Esophagus (tissue), 2 donors: ENCODE data around the gene AGMAT. TPM values are rescaled to one million over a fixed set of nuclear protein-coding genes. Genes with fewer than 3 reads are reported as not detected.

Experiments used
- H3K27ac ChIP-seq, 2 donors: one replicate each; pipeline ENCODE4 v1.5.1; 2013; ENCODE audit warnings: low read depth in 2 of 2, mild to moderate bottlenecking in 2 of 2, inconsistent platforms in 1 of 2, low read length in 1 of 2, moderate library complexity in 1 of 2
- H3K27me3 ChIP-seq, 2 donors: one replicate each; pipeline ENCODE4 v1.6.1; 2013; ENCODE audit warnings: low read length in 2 of 2, control low read depth in 1 of 2, mild to moderate bottlenecking in 1 of 2; ENCODE audit not compliant: insufficient read depth in 2 of 2, control insufficient read depth in 1 of 2
- H3K36me3 ChIP-seq, 2 donors: one replicate each; pipeline ENCODE4 v1.6.1; 2013; ENCODE audit warnings: low read length in 1 of 2; ENCODE audit not compliant: control insufficient read depth in 2 of 2, insufficient read depth in 2 of 2
- H3K4me1 ChIP-seq, 2 donors: one replicate each; pipeline ENCODE4 v1.6.1; 2013; ENCODE audit warnings: low read length in 1 of 2; ENCODE audit not compliant: control insufficient read depth in 2 of 2, insufficient read depth in 2 of 2
- H3K4me3 ChIP-seq, 2 donors: one replicate each; pipeline ENCODE4 v1.5.1; 2013; ENCODE audit warnings: low read length in 2 of 2, mild to moderate bottlenecking in 2 of 2, low read depth in 1 of 2, moderate library complexity in 1 of 2
- H3K9me3 ChIP-seq, 2 donors: one replicate each; pipeline ENCODE4 v1.6.1; 2013; ENCODE audit warnings: mild to moderate bottlenecking in 2 of 2, low read depth in 1 of 2, low read length in 1 of 2, moderate library complexity in 1 of 2; ENCODE audit not compliant: control insufficient read depth in 2 of 2, insufficient read depth in 1 of 2
- WGBS, 2 donors: extraction: QIAGEN DNeasy Blood & Tissue Kit; methylation state at CpG; one replicate each; pipeline ENCODE4 v1.1.7; 2013; 5-methylcytosine and 5-hydroxymethylcytosine counted together
- polyA plus RNA-seq, 2 donors: library from polyadenylated mRNA; stranded (reverse); fragments of 200-250 nt; gene quantifications; one replicate each; pipeline ENCODE4 v1.2.3, GENCODE V29; 2013
- donor health status: healthy with polysubstance abuse.
- donor health status: Bipolar disorder and iron deficiency.

The AGMAT gene
- polyA plus RNA-seq, result under 1 TPM; 0.16 to 0.27 TPM

DNA sequence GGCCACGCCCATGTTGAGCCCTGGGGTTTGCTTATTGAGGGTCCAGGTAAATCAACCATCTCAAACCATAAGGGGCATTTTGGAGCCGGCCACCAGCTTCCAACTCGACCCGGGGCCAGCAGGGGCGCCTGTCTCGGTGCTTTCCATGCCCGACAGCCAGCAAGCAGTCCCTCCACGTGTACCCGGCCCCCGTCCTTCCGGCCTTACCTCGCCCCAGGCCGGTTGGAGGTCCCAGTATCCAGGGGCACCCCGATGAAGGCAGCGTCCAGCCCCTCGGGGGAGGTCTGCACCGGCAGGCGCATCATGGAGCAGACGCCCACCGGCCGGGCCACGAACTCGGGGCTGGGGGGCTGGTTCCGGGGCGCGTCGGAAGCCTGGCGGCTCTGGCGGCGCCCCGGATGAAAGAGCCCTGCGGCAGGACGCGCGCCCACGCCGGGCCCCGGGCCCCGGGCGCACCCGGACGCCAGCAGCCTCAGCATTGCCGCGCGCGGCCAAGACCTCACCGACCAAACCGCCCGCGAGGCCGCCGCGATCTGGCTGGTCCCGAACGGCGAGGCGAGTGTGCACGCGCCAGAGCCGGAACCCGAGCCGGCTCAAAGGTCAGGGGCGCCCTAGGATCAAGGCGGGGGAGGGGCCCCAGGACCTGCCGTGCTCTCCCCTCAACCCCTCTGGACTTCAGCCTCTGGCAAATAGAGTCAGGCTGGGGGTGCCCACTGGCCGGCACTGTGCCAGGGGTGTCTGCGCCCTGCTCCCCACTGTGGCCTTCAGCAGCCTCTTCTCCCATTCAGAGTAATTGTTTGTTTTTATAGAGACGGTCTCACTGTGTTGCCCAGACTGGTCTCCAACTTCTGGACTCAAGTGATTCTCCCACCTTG lies at the start of gene AGMAT:
TSS of gene AGMAT (minus strand) at position 563 of the 875 bp plus-strand sequence. CDS start at position 479, 84 bp downstream.
- H3K9me3 ChIP-seq, result no peaks in the 10 kb centered on the region
- peak within 1 kb of the TSS; percentile 53 to 55 for H3K4me3 ChIP-seq
- peaks cover 0 to 2% of the 10 kb centered on the region in 2 donors for H3K4me1 ChIP-seq
- no peak within 1 kb of the TSS for H3K27ac ChIP-seq
- no peaks in the 10 kb centered on the region for H3K36me3 ChIP-seq
- no peaks in the 10 kb centered on the region for H3K27me3 ChIP-seq
- 2 to 3% methylated on average over 51 to 68 of the region's 68 CpGs for WGBS, 2 donors

- WGBS, 2 donors, result 92 to 98% methylated on average over 9 of the region's 9 CpGs
- H3K36me3 ChIP-seq, result peaks cover 9 to 32% of the 10 kb centered on the region in 2 donors
- no peaks in the 10 kb centered on the region for H3K4me1 ChIP-seq
- no peak overlapping the region for H3K4me3 ChIP-seq
- H3K27me3 ChIP-seq, result no peaks in the 10 kb centered on the region
- H3K27ac ChIP-seq, result no peak overlapping the region
- H3K9me3 ChIP-seq, result no peaks in the 10 kb centered on the region
Measured at GRCh38 chr1:15633756-15634420, 49.0 kb upstream of the AGMAT start.

GRCh38 chr1:15628003-15628402 lies 43.2 kb upstream of the AGMAT start:
- Histone ChIP-seq H3K27ac (no peak overlapping the region), H3K36me3 (peaks cover 0 to 8% of the 10 kb centered on the region in 2 donors)
- WGBS, 2 donors, result 35 to 50% methylated on average over 1 of the region's 1 CpG

DNA sequence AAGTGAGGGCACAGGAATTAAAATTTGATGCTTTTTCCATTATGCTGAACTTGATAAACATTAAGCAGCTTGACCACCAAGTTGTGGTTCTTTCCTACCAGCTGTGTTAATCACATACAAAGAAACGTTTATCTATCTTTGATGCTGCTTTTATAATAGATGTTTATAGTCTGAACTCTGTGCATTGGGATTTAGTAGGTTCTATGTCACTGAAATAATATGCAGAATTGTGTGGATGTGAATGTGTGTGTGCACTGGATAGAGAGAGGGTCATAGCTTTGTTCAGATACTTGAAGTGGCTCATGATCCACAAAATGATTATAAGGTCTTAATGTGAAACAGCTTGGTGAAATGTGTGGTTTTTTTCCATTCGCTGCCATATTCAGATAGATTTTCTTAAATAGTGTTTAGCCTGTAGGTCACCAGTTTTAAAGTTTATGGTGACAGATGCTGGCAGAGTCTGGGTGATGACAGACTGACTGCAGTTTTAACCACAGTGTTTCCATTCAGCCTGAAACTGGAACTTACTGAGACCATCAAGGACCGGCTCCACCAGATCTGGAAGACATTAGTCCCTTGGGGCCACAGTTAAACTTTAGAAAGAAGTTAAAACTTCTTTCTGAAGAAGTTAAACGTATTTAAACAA lies 42.6 kb upstream of the AGMAT start:
- H3K27me3 ChIP-seq, result no peaks in the 10 kb centered on the region
- 41 to 49% methylated on average over 4 of the region's 4 CpGs for WGBS, 2 donors
- no peak overlapping the region for H3K4me3 ChIP-seq
- H3K4me1 ChIP-seq, result no peaks in the 10 kb centered on the region
- no peak overlapping the region for H3K27ac ChIP-seq
- H3K9me3 ChIP-seq, result no peaks in the 10 kb centered on the region
- peaks cover 0 to 8% of the 10 kb centered on the region in 2 donors for H3K36me3 ChIP-seq

More at GRCh38 chr1:15628003-15628402, 43.2 kb upstream of the AGMAT start:
- H3K4me1 ChIP-seq, result no peaks in the 10 kb centered on the region
- no peaks in the 10 kb centered on the region for H3K9me3 ChIP-seq
- H3K4me3 ChIP-seq, result no peak overlapping the region
- no peaks in the 10 kb centered on the region for H3K27me3 ChIP-seq

- Histone ChIP-seq H3K36me3 (peaks cover 0 to 4% of the 10 kb centered on the region in 2 donors), H3K27me3 (no peaks in the 10 kb centered on the region), H3K27ac (no peak overlapping the region), H3K4me1 (no peaks in the 10 kb centered on the region), H3K9me3 (no peaks in the 10 kb centered on the region), H3K4me3 (no peak overlapping the region)
- WGBS, 2 donors, result 87 to 88% methylated on average over 11 of the region's 11 CpGs
Measured at GRCh38 chr1:15626269-15626950, 41.6 kb upstream of the AGMAT start.

GRCh38 chr1:15625056-15625917 lies 40.4 kb upstream of the AGMAT start:
- 80 to 86% methylated on average over 13 of the region's 13 CpGs for WGBS, 2 donors
- Histone ChIP-seq H3K27ac (no peak overlapping the region), H3K36me3 (no peaks in the 10 kb centered on the region), H3K27me3 (no peaks in the 10 kb centered on the region), H3K4me1 (no peaks in the 10 kb centered on the region), H3K9me3 (no peaks in the 10 kb centered on the region), H3K4me3 (no peak overlapping the region)

DNA sequence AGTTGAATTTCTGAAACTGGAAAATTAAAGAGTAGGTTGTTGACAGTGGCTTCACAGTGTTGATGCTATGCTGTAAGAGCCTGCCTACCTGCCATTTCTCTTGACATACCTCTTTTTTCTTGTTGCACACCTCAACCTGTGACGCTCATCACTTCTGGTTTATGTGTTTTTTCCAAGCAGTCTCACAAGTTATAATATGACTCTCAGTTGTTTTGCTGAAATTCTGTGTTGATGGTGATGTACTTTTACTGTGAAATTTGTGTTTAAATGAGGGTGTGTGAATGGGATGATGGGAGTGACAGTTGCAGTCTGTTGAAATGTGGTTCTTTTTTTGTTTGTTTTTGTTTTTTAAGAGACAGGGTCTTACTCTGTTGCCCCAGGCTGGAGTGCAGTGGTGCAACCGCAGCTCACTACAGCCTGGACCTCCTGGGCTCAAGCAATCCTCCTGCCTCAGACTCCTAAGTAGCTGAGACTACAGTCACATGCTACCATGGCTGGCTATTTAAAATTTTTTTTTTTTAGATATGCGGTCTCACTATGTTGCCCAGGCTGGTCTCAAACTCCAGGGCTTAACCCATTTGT lies 39.4 kb upstream of the AGMAT start:
- no peak overlapping the region for H3K27ac ChIP-seq
- no peaks in the 10 kb centered on the region for H3K36me3 ChIP-seq
- H3K4me3 ChIP-seq, result no peak overlapping the region
- no peaks in the 10 kb centered on the region for H3K27me3 ChIP-seq
- 91 to 94% methylated on average over 3 of the region's 3 CpGs for WGBS, 2 donors
- no peaks in the 10 kb centered on the region for H3K9me3 ChIP-seq
- no peaks in the 10 kb centered on the region for H3K4me1 ChIP-seq

- 81 to 86% methylated on average over 6 of the region's 6 CpGs for WGBS, 2 donors
- no peak overlapping the region for H3K4me3 ChIP-seq
- H3K36me3 ChIP-seq, result no peaks in the 10 kb centered on the region
- no peak overlapping the region for H3K27ac ChIP-seq
- H3K27me3 ChIP-seq, result no peaks in the 10 kb centered on the region
- H3K9me3 ChIP-seq, result no peaks in the 10 kb centered on the region
- H3K4me1 ChIP-seq, result no peaks in the 10 kb centered on the region
Measured at GRCh38 chr1:15623435-15623834, 38.6 kb upstream of the AGMAT start.
